T1000 (cell line): ENCODE results near the gene SULF2.

Experiments used
- DNase-seq: peaks from one replicate; lab custom pipeline; 2025; ENCODE audit warnings: mixed read lengths; lab: John Stamatoyannopoulos, UW

SULF2 gene

GRCh38 chr20:47762699-47763268, 22.5 kb downstream of the SULF2 start:
- DNase-seq = no peak

- no peak for DNase-seq
Observed at GRCh38 chr20:47761482-47762047, 23.7 kb downstream of the SULF2 start.

GRCh38 chr20:47760686-47761481, 24.4 kb downstream of the SULF2 start:
- no peak for DNase-seq

GRCh38 chr20:47758517-47759450, 26.5 kb downstream of the SULF2 start:
- DNase-seq = no peak

- DNase-seq = no peak
Observed at GRCh38 chr20:47757145-47758035, 27.9 kb downstream of the SULF2 start.

GRCh38 chr20:47754946-47755652, 30.2 kb downstream of the SULF2 start:
- DNase-seq = no peak

GRCh38 chr20:47754388-47754715, 30.9 kb downstream of the SULF2 start:
- no peak for DNase-seq

GRCh38 chr20:47753576-47754387, 31.5 kb downstream of the SULF2 start:
- no peak for DNase-seq

- DNase-seq = no peak
Observed at GRCh38 chr20:47751449-47751848, 33.8 kb downstream of the SULF2 start.

GRCh38 chr20:47749339-47749738, 35.9 kb downstream of the SULF2 start:
- no peak for DNase-seq

- DNase-seq = no peak
Observed at GRCh38 chr20:47748823-47749222, 36.5 kb downstream of the SULF2 start.

GRCh38 chr20:47748069-47748468, 37.2 kb downstream of the SULF2 start:
- no peak for DNase-seq

GRCh38 chr20:47747669-47748031, 37.6 kb downstream of the SULF2 start:
- DNase-seq = no peak

GRCh38 chr20:47744803-47745202, 40.5 kb downstream of the SULF2 start:
- no peak for DNase-seq

GRCh38 chr20:47743671-47744070, 41.6 kb downstream of the SULF2 start:
- no peak for DNase-seq

- DNase-seq = no peak
Observed at GRCh38 chr20:47741669-47742608, 43.3 kb downstream of the SULF2 start.

GRCh38 chr20:47740862-47741184, 44.5 kb downstream of the SULF2 start:
- DNase-seq = no peak

- DNase-seq = no peak
Observed at GRCh38 chr20:47740121-47740861, 45.0 kb downstream of the SULF2 start.
